Bronchial epithelial cell (primary cell): ENCODE measurements around the gene PSMD1. TPM values are rescaled to one million over a fixed set of nuclear protein-coding genes. Genes with fewer than 3 reads are reported as not detected.

Source experiments
- DNase-seq: peaks from one replicate; pipeline ENCODE4 v3.0.0-alpha.2; 2010; ENCODE audit warnings: low read depth
- FAIRE-seq: peaks from 2 replicates; lab custom pipeline; 2011; peaks lifted over from hg19 to GRCh38; lab: Jason Lieb, UNC
- H3K27me3 ChIP-seq: 2 replicates; pipeline ENCODE4 v1.5.1; 2011; ENCODE audit warnings: low read length; ENCODE audit not compliant: control insufficient read depth, insufficient read depth
- H3K36me3 ChIP-seq: 2 replicates; pipeline ENCODE4 v1.5.1; 2011; ENCODE audit warnings: low read length; ENCODE audit not compliant: control insufficient read depth, insufficient read depth
- H3K4me3 ChIP-seq: 2 replicates; pipeline ENCODE4 v1.5.1; 2011; ENCODE audit warnings: mild to moderate bottlenecking, low read depth, low read length, control low read depth
- CTCF ChIP-seq: IDR thresholded peaks from 2 replicates; pipeline ENCODE4 v1.5.1; 2011; ENCODE audit warnings: mild to moderate bottlenecking, moderate library complexity, low read length, control low read depth, inconsistent platforms; ENCODE audit not compliant: insufficient read depth, severe bottlenecking
- total RNA-seq: library from RNA; depleted of rRNA; stranded (reverse); fragments of >200 nt; gene quantifications from 2 replicates; pipeline ENCODE4 v1.2.1, GENCODE V29; 2014

The PSMD1 gene
- total RNA-seq, 1 donor from 2014 or later = 69.5 TPM

GRCh38 chr2:231011526-231011925, 45.1 kb upstream of the PSMD1 start:
- no peak overlapping the region for H3K4me3 ChIP-seq
- DNase-seq (no peak), FAIRE-seq (no peak)
- no peaks in the 10 kb centered on the region for H3K36me3 ChIP-seq
- no peak for TF ChIP-seq CTCF
- H3K27me3 ChIP-seq = peaks cover 5% of the 10 kb centered on the region

- no peak for TF ChIP-seq CTCF
- H3K4me3 ChIP-seq = no peak overlapping the region
- no peaks in the 10 kb centered on the region for H3K36me3 ChIP-seq
- FAIRE-seq (no peak), DNase-seq (no peak)
- H3K27me3 ChIP-seq = peaks cover 5% of the 10 kb centered on the region
These were observed 44.2 kb upstream of the PSMD1 start for GRCh38 chr2:231012463-231012862.

GRCh38 chr2:231013820-231014219, 42.8 kb upstream of the PSMD1 start:
- H3K27me3 ChIP-seq = peaks cover 3% of the 10 kb centered on the region
- DNase-seq (peak; percentile 30), FAIRE-seq (no peak)
- no peaks in the 10 kb centered on the region for H3K36me3 ChIP-seq
- TF ChIP-seq CTCF = no peak
- no peak overlapping the region for H3K4me3 ChIP-seq

- FAIRE-seq = no peak
- Histone ChIP-seq H3K27me3 (peaks cover 3% of the 10 kb centered on the region), H3K36me3 (no peaks in the 10 kb centered on the region), H3K4me3 (no peak overlapping the region)
- TF ChIP-seq CTCF = no peak
- no peak for DNase-seq
These were observed 41.2 kb upstream of the PSMD1 start for GRCh38 chr2:231015478-231015877.

- Histone ChIP-seq H3K4me3 (no peak overlapping the region), H3K36me3 (no peaks in the 10 kb centered on the region), H3K27me3 (peaks cover 3% of the 10 kb centered on the region)
- FAIRE-seq (no peak), DNase-seq (no peak)
- no peak for TF ChIP-seq CTCF
These were observed 40.7 kb upstream of the PSMD1 start for GRCh38 chr2:231015926-231016325.

GRCh38 chr2:231016566-231017230, 40.0 kb upstream of the PSMD1 start:
- H3K27me3 ChIP-seq = peaks cover 1% of the 10 kb centered on the region
- no peak for TF ChIP-seq CTCF
- DNase-seq (no peak), FAIRE-seq (no peak)
- H3K36me3 ChIP-seq = no peaks in the 10 kb centered on the region
- no peak overlapping the region for H3K4me3 ChIP-seq
